Fibroblast of mammary gland (primary cell): ENCODE data around the gene ABHD13.

ENCODE experiments used
- DNase-seq: peaks from one replicate; pipeline ENCODE4 v3.0.0-alpha.2; 2010; ENCODE audit warnings: low read depth
- H3K4me3 ChIP-seq: 2 replicates; pipeline ENCODE4 v1.5.1; 2011; ENCODE audit warnings: low read depth, mild to moderate bottlenecking, low read length, moderate library complexity; ENCODE audit not compliant: control insufficient read depth
- TF ChIP-seq, protein P1 (sequence below): conservative IDR thresholded peaks from 2 replicates; pipeline ENCODE4 v1.5.1; 2011; ENCODE audit warnings: low read depth, low read length, inconsistent platforms; ENCODE audit not compliant: control insufficient read depth, insufficient read depth

ABHD13 gene

DNA sequence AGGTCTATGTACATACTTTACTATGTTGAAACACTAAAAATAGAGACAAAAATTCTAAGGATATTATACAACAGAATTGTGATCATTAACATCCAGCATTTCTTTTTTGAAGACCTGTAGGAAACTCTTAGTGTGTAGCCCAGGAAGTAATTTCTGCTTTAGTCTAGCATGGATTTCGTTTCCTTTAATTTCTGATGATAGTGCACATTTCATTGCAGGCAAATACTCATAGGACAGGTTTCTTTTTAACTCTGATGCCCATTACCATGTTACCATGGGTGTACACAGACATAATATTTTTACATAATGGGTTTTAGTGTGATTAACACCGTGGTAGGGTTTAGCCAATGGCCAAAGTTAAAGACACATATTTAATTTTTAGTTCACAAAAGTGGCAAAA lies 29.9 kb upstream of the ABHD13 start:
- DNase-seq, result no peak

DNA sequence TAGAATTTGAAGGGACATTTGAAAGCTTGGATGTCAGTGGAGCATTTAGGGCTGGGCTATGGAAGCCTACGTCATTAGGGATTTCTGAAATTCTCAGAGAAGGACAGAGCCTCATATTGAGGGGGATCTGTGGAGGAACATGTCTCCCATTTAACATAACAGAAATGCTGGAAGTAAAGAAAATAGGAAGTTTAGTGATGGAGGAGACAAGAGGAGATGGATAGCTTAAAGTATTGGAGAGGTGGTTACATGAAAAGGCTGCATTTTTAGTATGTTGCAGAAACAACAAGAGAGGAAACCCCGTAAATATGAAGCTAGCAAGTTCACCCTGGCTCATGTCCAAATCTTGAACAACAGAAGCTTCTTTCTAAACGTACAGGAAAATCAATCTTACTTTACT lies 27.3 kb upstream of the ABHD13 start:
- TF ChIP-seq, protein P1, sequence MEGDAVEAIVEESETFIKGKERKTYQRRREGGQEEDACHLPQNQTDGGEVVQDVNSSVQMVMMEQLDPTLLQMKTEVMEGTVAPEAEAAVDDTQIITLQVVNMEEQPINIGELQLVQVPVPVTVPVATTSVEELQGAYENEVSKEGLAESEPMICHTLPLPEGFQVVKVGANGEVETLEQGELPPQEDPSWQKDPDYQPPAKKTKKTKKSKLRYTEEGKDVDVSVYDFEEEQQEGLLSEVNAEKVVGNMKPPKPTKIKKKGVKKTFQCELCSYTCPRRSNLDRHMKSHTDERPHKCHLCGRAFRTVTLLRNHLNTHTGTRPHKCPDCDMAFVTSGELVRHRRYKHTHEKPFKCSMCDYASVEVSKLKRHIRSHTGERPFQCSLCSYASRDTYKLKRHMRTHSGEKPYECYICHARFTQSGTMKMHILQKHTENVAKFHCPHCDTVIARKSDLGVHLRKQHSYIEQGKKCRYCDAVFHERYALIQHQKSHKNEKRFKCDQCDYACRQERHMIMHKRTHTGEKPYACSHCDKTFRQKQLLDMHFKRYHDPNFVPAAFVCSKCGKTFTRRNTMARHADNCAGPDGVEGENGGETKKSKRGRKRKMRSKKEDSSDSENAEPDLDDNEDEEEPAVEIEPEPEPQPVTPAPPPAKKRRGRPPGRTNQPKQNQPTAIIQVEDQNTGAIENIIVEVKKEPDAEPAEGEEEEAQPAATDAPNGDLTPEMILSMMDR, result no peak

More for the DNA sequence above, 29.9 kb upstream of the ABHD13 start:
- H3K4me3 ChIP-seq, result no peak overlapping the region
- TF ChIP-seq, protein P1, result no peak

DNA sequence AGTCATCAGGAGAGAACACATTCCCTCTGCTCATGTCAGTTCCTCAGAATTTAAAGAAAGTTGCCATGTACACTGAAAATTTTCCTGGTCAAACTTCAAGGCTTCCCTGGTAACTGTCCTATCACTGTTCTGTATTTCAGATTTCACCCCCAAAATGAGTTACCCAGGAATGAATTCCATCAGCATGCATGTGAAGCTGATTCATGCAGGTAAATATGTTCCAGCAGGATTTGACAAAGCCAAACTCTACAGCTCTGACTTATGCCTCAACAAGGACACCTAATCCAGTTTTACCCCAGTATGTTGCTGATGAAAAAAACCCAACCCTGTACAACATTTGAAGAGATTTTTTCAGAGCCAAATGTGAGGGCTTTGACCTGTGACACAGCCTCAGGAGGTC lies 24.4 kb upstream of the ABHD13 start:
- TF ChIP-seq, protein P1, result no peak
- H3K4me3 ChIP-seq, result no peak overlapping the region
- DNase-seq, result no peak

More for the DNA sequence above, 27.3 kb upstream of the ABHD13 start:
- DNase-seq, result no peak
- no peak overlapping the region for H3K4me3 ChIP-seq

DNA sequence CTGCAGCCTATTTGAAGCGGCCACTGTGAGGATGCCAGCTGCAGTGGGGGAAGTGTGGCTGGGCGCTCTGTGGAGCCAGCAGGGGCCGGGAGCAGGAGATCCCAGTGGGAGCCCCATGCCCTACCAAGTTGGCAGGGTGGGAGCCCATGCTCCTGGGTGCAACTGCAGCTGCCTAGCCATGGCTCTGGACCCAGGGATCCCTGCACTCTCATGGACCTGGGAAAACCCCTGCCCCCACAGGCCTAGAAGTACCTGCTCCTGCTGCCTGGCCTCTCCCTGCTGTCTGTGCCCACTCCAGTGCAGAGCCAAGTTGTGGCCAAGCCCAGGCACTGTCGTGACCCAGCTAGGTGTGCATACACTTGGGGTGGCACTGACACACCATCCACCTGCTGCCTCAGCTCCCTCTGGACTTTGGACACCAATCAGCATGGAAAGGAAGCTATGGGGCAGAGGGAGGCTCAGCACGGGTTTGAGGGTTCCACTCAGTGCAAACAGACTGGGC lies 23.7 kb upstream of the ABHD13 start:
- DNase-seq, result no peak
- no peak overlapping the region for H3K4me3 ChIP-seq
- TF ChIP-seq, protein P1, result no peak

DNA sequence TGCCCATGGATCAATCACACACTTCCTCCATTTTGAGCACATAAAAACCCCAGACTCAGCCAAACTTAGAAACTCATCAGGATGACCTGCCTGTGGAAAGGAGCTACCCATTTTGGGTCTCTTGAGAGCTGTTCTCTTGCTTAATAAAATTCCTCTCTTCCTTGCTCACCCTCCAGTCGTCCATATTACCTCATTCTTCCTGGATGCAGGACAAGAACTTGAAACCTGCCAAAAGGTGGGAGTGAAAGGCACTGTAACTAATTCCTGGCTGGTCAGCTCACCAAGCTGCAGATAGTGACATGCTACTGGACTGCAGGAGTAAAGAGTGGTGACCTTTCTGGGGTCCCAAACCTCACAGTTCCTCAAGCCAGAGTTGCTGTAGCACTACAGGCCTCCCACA lies 23.0 kb upstream of the ABHD13 start:
- peak; percentile 49 for DNase-seq
- TF ChIP-seq, protein P1, result no peak
- H3K4me3 ChIP-seq, result no peak overlapping the region

DNA sequence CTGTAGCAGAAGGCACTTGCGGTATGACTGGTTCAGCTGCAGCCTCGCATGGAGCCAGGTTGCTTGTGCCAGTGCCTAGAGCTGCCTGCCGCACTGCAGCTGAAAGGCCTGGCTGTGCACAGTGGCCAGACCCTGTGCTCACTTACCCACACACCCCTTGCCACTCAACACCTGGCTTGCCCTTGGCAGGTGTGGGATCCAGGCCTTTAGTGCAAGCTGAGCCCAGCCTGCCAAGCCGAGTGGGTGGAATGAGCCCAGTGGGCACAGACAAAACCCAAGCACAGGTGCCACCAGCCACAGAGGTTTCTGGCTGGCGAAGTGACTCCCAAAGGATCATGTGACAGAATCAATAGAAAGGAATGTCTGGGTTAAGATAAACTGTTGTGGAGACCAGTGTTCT lies 22.3 kb upstream of the ABHD13 start:
- TF ChIP-seq, protein P1, result no peak
- DNase-seq, result no peak
- H3K4me3 ChIP-seq, result no peak overlapping the region
